ENCODE results near the gene SEC23A.
"Not testable (repeated sequence)": the region's sequence is repeated elsewhere in the genome, so short reads cannot be mapped to it uniquely, and the experiment has no call there.

The SEC23A gene

GRCh38 chr14:39090548-39091111 lies 12.4 kb downstream of the SEC23A start:
- no peak for DNase-seq

DNA sequence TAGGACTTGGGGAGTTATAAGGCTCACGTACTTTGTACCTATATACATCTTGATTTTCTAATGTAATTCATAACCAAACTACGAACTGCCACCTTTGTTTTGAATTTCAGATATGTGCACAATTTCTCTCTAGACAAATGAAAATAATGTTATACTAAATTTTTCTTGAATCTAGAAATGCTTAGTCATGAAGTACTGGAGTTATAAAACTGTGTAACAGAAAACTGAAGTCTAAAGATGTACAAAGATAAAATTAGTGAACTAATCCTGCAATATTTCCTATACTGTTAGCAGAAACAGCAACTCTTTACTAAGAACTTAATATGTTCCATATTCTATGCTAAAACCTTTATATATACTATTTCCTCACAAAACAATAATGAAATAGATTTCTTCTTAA lies 15.5 kb downstream of the SEC23A start:
- DNase-seq: no peak

- no peak for DNase-seq
These were observed 17.1 kb downstream of the SEC23A start for GRCh38 chr14:39085933-39086332.

GRCh38 chr14:39083127-39083526 lies 19.9 kb downstream of the SEC23A start:
- DNase-seq: no peak

GRCh38 chr14:39080886-39081285 lies 22.1 kb downstream of the SEC23A start:
- no peak for DNase-seq

GRCh38 chr14:39071096-39071495 lies 31.9 kb downstream of the SEC23A start:
- DNase-seq: no peak

GRCh38 chr14:39069923-39070322 lies 33.1 kb downstream of the SEC23A start:
- DNase-seq: no peak

DNA sequence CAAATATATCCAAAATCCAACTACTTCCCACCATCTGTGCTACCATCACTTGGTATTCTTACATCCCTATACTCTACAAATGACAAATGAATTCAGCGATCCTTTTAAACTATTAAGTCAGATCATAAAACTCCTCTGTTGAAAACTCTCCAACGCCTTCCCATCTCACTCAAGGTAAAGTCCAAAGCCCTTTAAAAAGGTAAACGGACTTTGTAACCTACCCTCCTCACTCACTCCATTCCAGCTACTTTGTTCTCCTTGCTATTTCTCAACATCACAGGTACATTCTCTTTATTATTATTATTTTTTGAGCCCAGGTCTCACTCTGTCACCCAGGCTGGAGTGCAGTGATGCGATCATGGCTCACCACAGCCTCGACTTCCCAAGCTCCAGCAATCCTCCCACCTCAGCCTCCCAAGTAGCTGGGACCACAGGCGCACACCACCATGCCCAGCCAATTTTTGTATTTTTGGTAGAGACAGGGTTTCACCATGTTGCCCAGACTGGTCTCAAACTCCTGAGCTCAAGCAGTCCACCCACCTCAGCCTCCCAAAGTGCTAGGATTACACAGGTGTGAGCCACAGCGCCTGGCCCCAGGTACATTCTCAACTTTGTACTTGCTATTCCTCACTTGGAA lies 33.7 kb downstream of the SEC23A start:
- not testable (repeated sequence) for DNase-seq

- no peak for DNase-seq
These were observed 42.1 kb downstream of the SEC23A start for GRCh38 chr14:39060818-39061437.

DNA sequence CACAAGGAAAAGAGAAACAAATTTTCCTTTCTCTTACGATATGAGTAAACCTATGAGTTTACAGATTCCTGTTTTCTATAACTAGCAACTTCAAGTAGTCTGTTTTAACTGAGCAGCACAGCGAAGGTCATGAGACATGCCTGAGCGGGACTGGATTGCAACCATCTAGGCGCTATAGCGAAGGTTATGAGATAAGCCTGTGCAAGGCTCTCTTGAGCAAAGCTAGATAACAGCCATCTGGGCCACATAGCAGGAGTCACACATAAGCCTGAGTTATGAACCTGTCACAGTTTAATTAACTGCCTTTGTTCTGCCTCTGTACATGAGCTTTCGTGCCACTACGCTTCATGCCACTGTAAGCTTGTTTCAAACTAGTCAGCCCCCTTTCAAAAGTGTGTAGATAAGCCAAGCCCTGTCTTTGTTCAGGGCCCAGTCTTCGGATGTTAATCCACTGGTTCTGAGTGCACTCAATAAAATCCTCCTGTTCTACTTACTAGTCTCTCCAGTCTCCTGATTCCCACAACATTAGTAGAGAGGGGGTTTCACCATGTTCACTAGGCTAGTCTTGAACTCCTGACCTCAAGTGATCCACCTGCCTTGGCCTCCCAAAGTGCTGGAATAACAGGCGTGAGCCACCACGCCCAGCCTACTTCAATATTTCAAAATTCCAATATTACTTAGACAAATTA lies 47.1 kb downstream of the SEC23A start:
- DNase-seq: no peak

GRCh38 chr14:39052869-39053454 lies 50.1 kb downstream of the SEC23A start:
- DNase-seq: not testable (repeated sequence)

DNA sequence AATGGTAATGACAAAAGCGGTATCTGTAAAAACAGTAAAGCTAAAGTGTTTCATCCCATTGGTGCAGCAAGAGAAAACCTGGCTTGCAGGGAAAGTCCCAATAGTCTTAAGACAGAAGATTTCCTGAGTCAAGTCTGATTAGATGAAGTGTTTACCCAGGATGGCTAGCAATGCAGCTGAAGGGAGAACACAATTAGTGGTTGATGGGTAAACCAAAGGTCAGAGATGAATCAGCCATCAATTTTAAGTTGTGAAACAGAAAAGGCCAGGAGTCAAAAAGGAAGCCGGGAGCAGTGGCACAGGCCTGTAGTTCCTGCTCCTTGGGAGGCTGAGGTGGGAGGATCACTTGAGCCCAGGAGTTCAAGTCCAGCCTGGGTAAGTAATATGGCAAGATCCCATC lies 52.6 kb downstream of the SEC23A start:
- DNase-seq: no peak

GRCh38 chr14:39045889-39046288 lies 57.1 kb downstream of the SEC23A start:
- not testable (repeated sequence) for DNase-seq

- no peak for DNase-seq
These were observed 59.6 kb downstream of the SEC23A start for GRCh38 chr14:39043352-39043943.

DNA sequence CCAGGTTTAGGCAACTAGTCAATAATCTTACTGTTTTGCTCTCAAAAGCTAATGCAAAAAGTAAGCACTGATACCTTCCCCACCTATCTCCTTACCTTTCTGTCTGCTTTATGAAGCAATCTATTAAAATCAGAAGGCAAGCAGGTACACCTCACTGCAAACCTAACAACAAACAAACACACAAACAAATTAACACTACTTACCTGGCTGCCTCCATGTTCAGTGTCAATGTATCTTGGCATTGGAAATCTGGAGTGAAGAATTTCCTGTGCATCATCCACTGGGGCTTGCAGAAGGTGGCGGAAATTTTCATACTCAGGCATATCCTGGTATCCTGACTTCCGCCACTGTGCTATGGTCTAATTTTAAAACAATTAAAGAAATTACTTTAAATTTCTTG lies 62.5 kb downstream of the SEC23A start:
- no peak for DNase-seq

DNA sequence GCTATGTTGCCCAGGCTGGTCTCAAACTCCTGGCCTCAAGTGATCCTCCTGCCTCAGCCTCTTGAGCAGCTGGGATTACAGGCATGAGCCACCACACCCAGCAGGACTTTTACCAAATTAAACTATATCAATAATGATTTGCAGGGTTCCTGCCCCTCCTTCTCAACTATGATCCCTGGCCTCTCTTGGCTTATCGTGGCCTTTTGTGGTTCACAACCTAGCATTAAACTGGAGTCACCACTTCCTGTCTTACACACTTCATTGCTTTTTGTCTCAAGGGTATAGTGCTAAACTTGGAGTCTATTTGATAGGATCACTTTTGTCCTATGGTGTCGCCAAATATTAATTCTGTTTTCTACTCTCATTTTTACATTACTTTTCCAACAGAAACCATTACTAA lies 64.5 kb downstream of the SEC23A start:
- DNase-seq: no peak

DNA sequence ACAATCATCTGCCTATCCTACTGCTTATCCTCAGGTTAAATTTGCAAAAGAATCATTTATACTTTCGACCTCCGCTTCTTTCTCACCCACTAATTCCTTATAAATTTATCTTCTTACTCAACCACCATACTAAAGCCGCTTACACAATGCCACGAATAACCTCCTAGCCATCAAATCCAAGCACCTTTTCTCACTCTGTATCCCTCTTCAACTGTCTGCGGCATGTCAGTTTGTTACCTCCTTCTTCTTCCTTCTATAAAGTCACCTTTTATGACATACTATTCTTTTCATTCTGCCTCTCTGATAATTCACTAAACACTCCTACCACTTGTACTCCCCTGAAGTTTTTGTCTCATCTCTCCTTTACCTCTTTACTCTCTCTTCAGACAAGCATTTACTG lies 66.3 kb downstream of the SEC23A start:
- no peak for DNase-seq

- DNase-seq: no peak
These were observed 67.7 kb downstream of the SEC23A start for GRCh38 chr14:39035336-39035735.

- DNase-seq: no peak
These were observed 68.3 kb downstream of the SEC23A start for GRCh38 chr14:39034481-39035296.

GRCh38 chr14:39033371-39033770 lies 69.7 kb downstream of the SEC23A start:
- DNase-seq: no peak

DNA sequence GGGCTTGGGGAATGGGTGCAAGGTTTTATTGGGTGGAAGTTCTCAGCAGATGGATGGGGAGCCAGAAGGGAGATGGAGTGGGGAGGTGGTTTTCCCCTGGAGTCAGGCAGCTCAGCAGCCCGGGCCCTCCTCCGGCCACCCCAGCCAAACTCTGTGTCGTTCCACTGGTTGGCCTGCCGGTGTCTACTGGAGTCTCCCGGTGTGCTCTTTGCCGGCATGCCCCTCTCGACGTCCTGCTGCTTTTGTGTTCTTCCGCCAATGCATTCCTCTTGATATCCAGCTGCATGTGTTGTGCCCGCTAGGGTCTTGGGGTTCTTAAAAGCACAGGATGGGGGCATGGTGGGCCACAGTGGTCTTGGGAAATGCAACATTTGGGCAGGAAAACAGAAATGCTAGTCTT lies 72.8 kb downstream of the SEC23A start:
- DNase-seq: no peak

GRCh38 chr14:39029789-39030188 lies 73.2 kb downstream of the SEC23A start:
- DNase-seq: no peak
